GM19240 (cell line): Measurements from ENCODE around the gene SPDEF.

ENCODE experiments used
- DNase-seq: peaks from one replicate; pipeline ENCODE4 v3.0.0; 2011; ENCODE audit warnings: low spot score; ENCODE audit not compliant: insufficient read length

Gene SPDEF

GRCh38 chr6:34583861-34584604, 27.9 kb upstream of the SPDEF start:
- DNase-seq, result no peak

DNA sequence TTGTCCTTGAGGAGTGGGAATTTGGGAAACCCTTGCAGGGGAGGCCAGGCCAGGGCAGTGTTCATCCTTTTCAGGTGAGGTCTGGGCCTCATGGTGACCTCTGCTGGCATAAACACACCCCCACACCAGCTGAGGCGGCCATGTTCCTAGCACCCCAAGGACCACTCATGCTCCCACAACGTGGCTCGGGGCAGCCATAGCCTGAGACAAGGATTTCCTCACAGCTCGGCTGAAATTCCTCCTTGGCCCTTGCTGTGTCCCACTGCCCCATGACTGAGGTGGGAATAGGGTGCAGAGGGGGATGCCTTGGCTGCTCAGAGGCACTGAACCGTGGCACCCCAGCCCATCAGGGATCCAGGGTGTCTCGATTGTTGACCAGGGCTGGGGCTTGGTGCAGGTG, 27.3 kb upstream of the SPDEF start:
- no peak for DNase-seq

DNA sequence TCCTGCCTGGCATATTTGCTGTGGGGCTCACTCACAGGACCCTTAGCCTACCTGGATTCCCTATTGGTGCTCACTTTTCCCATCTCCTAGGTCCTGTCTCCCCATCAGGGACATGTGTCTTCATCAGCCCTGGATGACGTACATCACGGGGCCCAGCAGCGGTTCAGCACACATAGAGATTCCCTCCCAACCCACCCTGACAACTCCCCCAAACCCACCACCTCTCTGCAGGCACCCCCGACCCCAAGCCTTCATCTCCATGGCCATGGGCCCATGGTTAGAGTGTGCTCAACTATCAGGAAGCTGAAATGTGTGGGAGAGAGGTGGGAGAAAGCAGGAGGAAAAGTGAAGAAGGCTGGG, 25.4 kb upstream of the SPDEF start:
- no peak for DNase-seq

GRCh38 chr6:34580707-34581560, 24.8 kb upstream of the SPDEF start:
- no peak for DNase-seq

- no peak for DNase-seq
Observed at GRCh38 chr6:34578445-34579262, 22.5 kb upstream of the SPDEF start.

GRCh38 chr6:34576286-34576955, 20.3 kb upstream of the SPDEF start:
- no peak for DNase-seq

GRCh38 chr6:34575326-34575725, 19.2 kb upstream of the SPDEF start:
- no peak for DNase-seq

DNA sequence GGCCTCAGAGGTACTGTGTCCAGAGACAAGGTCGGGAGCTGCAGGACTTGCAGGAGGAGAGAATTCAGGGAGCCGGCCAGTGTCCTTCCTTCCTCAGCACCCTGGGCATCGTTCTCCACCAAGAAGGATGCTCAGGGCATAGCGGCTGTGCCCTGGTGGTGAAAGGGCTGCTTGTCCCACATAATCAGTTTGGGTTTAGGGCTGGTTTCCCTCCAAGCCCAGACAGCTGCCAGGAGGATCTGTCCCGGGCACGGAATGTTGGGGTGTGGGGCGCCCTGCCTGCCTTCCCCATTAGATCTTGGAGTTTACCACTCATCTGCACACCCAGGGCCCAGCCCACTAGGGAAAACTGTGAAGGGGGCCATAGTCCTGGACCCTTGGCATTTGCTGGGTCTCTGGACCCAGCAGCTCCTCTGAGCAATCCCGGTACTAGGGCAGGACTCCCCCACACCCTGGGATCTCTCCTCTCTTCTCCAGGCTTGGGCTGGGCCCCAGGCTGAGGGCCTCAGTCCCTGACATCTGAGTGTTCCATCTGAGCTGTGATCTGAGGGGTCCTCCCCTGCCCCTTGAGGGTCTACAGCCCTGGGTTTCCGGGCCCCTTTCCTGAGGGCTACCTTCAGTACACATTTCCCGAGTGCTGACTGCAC, 18.6 kb upstream of the SPDEF start:
- no peak for DNase-seq

- no peak for DNase-seq
Observed at GRCh38 chr6:34573567-34574183, 17.5 kb upstream of the SPDEF start.

- no peak for DNase-seq
Observed at GRCh38 chr6:34572585-34572984, 16.5 kb upstream of the SPDEF start.

GRCh38 chr6:34572021-34572420, 15.9 kb upstream of the SPDEF start:
- no peak for DNase-seq

DNA sequence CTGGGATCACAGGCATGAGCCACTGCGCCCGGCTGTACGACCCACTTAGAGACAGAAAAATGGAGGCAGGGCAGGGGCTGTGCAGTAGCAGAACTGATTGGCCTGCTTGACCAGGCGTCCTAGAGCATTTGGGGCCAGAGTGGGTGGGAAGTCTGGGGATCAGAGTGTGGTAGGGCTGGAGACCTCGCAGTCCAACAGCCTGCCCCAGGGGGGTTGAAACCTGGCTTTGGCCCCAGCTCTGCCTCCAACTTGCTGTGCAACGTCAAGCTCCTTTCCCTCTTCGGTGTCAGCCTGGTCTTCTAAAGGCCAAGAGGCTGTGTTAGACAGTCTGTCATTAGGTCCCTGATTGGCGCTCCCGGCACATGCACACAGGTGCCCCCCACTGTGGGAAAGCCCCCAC, 15.3 kb upstream of the SPDEF start:
- no peak for DNase-seq

DNA sequence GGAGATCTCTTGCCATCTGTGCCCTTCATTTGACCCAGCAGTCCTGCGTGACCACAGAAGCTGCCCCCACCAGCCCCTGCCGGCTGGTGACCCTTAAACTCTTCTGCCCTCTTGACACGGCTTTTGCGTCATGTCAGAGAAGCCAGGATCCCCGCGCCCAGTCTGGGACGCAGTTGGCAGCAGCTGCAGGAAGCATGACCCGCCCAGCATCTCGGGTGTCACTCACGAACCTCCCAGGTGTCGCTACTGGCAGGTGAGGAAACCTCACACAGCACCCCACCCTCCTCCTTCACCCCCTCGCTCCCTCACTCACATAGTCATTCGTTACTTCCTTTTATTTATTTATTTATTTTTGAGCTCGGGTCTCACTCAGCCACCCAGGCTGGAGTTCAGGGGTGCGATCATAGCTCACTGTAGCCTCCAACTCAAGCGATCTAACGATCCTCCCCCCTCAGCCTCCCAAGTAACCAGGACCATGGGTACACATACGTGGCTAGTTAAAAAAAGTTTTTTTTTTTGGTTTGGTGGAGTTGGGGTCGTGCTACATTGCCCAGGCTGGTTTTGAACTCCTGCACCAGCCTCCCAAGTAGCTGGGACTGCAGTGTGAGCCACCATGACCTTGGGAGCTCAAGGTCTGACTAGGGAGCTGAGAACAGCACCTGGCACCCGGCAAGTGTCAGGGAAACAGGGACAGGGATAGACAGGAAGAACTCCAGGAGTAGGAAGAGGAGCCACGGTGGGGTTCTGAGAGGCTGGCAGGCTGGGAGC, 14.1 kb upstream of the SPDEF start:
- no peak for DNase-seq

DNA sequence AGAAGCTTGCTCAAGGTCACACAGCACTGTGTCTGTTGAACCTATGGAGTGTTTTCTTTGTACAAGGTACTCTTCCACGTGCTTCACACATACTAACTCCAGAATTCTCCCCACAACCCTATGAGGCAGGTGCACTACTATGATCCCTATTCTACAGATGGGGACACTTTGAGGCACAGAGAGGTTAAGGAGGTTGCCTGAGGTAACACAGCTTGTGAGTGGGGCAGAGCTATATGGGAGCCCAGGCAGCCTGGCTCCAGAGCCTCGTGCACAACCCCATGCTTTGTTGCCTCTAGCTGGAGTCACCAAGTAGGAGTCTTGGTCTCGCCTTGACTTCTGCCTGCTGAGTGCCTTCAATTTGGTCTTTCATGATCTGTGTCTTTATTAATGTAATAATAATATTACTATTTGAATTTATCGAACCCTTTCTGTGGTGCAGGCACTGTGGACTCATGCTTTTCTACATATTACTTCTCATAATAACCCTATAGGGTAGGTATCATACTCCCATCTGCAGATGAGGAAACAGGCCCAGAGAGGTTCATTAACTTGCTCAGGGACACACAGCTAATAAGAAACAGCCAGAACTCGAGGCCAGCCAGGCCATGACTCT, 13.3 kb upstream of the SPDEF start:
- no peak for DNase-seq

- DNase-seq, result no peak
Observed at GRCh38 chr6:34568341-34569201, 12.4 kb upstream of the SPDEF start.

DNA sequence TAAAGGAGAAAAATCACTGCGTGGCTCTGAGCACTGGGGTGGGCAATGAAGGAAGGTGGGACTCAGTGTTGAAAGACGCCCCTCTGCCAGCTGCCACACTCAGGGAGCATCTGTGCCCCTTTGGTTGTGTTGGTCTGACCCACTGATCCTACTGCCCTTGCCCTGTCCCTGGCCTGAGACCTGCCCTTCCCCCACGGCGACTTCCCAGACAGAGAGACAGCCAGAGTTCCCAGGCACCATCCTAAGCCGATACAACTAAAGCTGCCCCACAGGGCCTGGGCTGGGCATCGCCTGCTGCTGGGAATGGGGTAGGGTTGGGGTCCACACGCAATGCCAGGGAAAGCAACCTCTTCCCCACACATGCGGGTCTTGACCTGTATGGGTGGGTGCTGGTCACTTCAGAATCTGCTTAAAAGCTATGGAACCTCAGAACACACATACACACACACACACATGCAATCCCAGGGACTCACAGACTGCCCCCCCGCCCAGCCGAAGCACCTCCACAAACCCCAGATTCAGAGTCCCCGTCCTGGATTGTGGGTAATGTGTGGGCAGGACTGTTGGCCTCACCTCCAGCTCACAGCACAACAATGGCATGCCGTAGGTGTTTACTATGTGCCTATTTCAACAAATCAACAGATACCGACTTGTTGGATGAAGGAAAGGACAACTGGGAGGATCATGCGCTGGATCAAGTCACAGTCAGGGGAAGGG, 10.9 kb upstream of the SPDEF start:
- DNase-seq, result no peak

- DNase-seq, result no peak
Observed at GRCh38 chr6:34565722-34566137, 9.6 kb upstream of the SPDEF start.

- DNase-seq, result no peak
Observed at GRCh38 chr6:34564181-34564580, 8.1 kb upstream of the SPDEF start.
